Pulmonary artery endothelial cell (primary cell): Measurements from ENCODE around the gene AKR1C2. TPM values are rescaled to one million over a fixed set of nuclear protein-coding genes. Genes with fewer than 3 reads are reported as not detected.

ENCODE experiments used
- total RNA-seq: library from RNA; depleted of rRNA; stranded (reverse); fragments of >200 nt; gene quantifications from 2 replicates; pipeline ENCODE4 v1.2.3, GENCODE V29; 2014

The AKR1C2 gene
- total RNA-seq, 1 donor from 2014 or later = 4.0 TPM

Other genes starting within 250 kb of the AKR1C2 start
- gene AKR1E2, start 177.7 kb downstream of the AKR1C2 start, total RNA-seq = 3.4 and 21.5 TPM in 2 replicates
- gene AKR1C1, start 40.4 kb downstream of the AKR1C2 start, total RNA-seq = 9.1 and 10.5 TPM in 2 replicates
- 91.7 and 145 TPM in 2 replicates for gene AKR1C3, start 90.6 kb upstream of the AKR1C2 start, total RNA-seq
- gene AKR1C8, start 181.3 kb upstream of the AKR1C2 start, total RNA-seq = not detected in 2 replicates
- not detected in 2 replicates for gene AKR1C4, start 193.0 kb upstream of the AKR1C2 start, total RNA-seq